HG03520 (cell line): ENCODE results near the gene CARMIL3.
"Not testable (repeated sequence)": the region's sequence is repeated elsewhere in the genome, so short reads cannot be mapped to it uniquely, and the experiment has no call there.

ENCODE experiments used
- ATAC-seq: cut with Tn5 transposase; IDR thresholded peaks from one replicate; pipeline ENCODE4 v1.9.1; 2021; ENCODE audit warnings: mild to moderate bottlenecking, moderate library complexity; ENCODE audit not compliant: unreplicated experiment

Gene CARMIL3

GRCh38 chr14:24051789-24052655, at the start of gene CARMIL3:
CARMIL3 (plus strand) TSS chr14:24052009; CDS start chr14:24052154, 145 bp downstream.
- peak; percentile 59 for ATAC-seq

- not testable (repeated sequence) for ATAC-seq
Measured at GRCh38 chr14:24006471-24006816, 45.4 kb upstream of the CARMIL3 start.

DNA sequence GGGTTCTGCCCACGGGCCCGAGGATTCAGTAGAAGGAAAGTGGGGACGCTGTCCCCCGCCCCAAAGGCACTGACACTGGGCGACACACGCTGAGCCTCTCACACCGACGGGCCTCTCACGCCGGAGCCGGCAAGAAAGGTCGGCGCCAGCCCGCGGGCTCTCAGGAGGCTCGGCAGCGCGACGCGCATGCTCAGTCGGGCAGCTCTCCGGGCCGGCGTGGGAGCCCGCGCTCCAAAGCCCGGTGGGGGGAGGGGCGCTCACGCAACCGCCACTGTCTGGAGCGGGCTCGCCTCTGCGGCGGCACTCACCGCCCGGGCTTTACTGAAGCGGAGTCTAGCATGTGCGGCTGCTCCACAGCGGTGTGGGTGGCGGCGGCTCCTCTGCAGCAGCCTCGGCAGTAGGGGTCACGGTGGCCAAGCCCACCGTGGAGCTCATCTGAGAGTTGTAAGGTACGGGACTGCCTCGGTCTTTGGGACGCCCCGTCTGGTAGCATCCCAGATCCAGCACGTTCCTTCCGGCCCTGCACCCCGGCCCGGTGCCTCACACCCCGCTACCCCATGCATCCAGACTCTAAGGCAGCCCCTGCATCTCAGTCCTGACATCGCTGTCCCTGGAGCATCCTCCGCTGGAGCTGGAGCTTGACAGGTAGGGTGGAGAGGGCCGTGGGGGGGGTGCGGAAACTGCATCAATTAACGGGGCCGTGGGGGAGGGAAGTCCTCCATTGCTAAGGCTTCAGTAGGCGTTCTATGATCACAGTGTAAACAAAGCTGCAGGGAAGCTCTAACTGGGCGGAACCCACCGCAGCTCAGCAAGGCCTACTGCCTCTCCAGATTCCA, 44.8 kb upstream of the CARMIL3 start:
- peak; percentile 65 for ATAC-seq

DNA sequence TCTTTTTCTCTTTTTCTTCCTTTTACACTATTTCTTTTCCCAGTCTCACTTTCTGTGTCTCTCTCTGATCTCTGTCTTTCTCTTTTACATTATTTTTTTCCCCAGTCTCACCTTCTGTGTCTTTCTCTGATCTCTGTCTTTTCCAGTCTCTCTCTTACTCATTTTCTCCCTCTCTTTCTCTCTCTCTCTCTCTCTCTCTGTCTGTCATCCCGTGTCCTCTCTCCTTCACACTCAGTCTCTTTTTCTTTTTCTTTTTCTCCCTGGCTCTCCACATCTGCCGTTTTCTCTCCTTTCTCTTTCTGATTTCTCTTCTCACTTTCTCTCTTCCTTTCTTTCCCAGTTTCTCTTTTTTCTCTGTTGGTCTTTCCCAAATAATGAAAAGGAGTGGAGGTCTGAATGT, 40.8 kb upstream of the CARMIL3 start:
- no peak for ATAC-seq

- not testable (repeated sequence) for ATAC-seq
Measured at GRCh38 chr14:24012726-24013273, 39.0 kb upstream of the CARMIL3 start.

GRCh38 chr14:24013654-24014514, 37.9 kb upstream of the CARMIL3 start:
- ATAC-seq, result peak; percentile 63

- not testable (repeated sequence) for ATAC-seq
Measured at GRCh38 chr14:24015745-24016144, 36.1 kb upstream of the CARMIL3 start.

DNA sequence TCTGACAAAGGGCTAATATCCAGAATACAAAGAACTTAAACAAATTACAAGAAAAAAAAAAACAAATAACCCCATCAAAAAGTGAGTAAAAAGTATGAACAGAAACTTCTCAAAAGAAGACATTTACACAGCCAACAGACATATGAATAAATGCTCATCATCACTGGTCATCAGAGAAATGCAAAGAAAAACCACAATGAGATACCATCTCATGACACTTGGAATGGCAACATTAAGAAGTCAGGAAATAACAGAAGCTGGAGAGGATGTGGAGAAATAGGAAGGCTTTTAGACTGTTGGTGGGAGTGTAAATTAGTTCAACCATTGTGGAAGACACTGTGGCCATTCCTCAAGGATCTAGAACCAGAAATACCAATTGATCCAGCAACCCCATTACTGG, 32.8 kb upstream of the CARMIL3 start:
- ATAC-seq, result not testable (repeated sequence)

DNA sequence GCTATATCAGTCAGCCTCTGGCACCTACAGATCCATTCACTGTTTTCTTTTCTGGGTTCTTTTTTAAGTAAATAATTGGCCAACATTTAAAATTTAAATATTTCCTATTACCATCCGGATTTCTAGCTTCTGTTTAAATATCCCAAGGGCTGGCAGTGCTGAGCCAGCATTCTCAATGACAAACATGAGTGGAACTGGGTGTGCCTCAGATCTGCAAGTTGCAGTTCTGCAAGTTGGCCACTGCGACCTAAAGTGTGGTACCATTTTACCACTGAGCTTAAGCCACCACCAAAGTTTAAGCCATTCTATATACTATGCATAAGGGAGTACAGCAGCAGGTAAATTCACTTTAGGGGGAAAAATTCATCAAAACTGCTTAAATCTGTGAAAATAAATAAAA, 31.9 kb upstream of the CARMIL3 start:
- not testable (repeated sequence) for ATAC-seq

DNA sequence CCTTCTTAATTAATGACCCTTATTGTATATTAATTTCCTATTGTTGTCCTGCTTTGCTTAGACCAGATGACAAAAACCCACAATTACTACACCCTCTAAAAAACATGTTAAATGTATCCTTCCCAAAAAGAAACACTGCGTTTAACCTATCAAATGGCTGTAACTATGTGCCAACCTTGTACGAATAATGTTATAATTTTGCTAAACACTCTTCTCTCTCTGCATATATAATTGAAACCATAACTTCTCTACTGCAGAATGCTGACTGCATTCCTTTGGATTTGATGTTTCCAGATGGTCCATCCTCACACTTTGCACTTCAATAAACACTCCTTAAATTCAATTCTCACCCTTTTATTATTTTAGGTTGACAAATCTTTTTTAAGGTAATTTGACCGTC, 31.3 kb upstream of the CARMIL3 start:
- ATAC-seq, result not testable (repeated sequence)

- not testable (repeated sequence) for ATAC-seq
Measured at GRCh38 chr14:24024939-24025418, 26.8 kb upstream of the CARMIL3 start.

DNA sequence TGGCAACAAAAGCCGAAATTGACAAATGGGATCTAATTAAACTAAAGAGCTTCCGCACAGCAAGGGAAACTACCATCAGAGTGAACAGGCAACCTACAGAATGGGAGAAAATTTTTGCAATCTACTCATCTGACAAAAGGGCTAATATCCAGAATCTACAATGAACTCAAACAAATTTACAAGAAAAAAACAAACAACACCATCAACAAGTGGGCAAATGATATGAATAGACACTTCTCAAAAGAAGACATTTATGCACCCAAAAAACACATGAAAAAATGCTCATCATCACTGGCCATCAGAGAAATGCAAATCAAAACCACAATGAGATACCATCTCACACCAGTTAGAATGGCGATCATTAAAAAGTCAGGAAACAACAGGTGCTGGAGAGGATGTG, 22.1 kb upstream of the CARMIL3 start:
- ATAC-seq, result not testable (repeated sequence)

DNA sequence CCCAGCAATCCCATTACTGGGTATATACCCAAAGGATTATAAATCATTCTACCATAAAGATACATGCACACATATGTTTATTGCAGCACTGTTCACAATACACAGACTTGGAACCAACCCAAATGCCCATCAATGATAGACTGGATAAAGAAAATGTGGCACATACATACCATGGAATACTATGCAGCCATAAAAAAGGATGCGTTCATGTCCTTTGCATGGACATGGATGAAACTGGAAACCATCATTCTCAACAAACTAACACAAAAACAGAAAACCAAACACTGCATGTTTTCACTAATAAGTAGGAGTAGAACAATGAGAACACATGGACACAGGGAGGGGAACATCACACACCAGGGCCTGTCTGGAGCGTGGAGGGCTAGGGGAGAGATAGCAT, 20.5 kb upstream of the CARMIL3 start:
- ATAC-seq, result not testable (repeated sequence)

DNA sequence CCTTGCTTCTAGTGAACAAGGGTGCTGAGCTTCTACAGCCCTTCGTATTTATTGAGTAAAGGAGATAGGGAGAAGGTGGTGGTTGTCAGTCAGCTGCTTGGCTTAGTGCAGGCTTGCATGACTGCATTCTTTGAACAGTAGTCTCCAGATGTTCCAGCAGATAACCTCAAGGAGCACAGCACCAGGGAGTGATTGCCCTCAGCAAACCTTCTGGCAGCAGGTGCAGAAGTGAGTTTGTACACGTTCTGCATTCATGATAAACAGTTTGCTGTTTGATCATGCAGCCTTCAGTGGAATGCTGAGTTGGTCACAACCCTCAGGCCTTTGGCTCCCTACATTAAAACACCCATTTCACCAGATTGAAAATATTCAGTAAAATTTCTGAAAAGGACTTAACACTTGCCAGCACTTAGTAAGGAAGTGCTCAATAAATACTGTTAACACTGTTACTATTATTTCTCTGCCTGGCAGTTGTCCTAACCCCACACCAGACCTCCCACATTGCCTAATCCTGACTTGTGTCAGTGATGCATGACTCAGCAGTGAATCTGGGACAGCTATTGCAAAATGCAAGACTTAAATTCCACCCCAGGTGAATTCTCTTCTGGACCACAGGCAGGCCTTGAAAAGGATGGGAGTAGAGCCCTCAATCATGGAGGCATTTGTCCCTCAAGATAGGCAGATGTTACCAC, 18.9 kb upstream of the CARMIL3 start:
- no peak for ATAC-seq

DNA sequence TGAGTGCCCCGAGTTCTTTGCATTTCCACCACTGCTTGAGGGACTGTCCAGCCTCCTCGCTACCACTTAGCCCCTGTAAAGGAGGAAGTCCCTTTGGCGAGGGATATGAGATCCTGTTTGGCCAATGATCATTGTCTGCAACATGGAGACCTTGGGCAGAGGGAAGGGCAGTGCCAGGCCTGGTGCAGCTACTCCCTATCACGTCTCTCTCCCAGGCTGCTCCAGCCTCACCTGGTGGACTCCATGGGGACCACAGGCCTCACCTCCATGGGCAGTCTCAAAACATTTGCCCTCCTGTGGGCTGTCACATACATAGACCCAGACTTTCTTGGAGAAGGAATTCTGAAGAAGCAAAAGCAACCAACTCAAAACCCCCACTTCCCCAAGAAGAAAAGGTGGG, 16.0 kb upstream of the CARMIL3 start:
- ATAC-seq, result not testable (repeated sequence)

DNA sequence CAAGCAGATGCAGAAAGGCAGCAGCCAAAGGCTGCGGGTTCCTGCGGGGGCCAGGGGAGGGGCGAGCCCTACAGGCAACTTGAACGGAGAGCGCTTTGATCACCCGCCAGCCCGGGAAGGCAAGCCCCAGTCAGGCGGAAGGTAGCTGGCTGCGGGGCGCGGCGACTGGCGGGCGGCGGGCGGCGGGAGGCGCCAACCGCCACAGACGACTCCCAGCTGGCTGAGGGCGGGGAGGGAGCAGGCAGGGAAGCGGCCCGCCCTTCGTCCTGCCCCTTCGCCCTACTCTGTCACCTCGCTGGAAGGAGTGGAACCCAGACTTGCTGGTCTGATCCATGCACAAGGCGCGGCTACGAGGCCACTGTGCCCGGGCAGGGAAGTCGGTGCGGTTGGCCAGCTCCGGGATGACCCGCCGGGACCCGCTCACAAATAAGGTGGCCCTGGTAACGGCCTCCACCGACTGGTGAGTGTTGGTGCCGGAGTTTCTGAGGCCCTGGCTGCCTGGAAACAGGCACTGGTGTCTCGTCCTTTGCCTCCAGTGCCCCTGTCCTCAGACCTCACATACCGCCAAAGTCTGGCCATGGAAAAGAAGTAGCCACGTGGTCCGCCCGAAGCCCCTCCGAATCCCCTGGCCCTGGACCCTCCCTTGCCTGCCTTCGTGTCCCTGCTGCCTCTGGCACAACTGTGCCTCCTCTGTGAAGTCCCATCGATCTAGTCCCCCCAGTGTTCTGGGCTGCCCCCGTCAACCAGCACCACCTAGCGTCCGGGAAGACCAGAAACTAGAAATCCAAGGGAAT, 15.4 kb upstream of the CARMIL3 start:
- peak; percentile 43 for ATAC-seq

- ATAC-seq, result not testable (repeated sequence)
Measured at GRCh38 chr14:24036963-24037657, 14.7 kb upstream of the CARMIL3 start.

DNA sequence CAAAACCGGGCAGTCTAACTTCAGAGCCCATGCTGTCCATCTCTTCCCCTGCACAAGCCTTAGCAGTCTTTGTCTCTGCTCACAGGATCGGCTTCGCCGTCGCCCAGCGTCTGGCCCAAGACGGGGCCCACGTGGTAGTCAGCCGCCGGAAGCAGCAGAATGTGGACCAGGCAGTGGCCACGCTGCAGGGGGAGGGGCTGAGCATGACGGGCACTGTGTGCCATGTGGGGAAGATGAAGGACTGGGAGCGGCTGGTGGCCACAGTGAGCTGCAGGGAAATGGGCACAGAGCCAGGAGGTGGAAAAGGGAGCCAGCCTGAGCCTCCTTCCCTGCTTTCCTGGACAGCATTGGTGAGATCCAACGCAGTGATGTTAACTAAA, 14.2 kb upstream of the CARMIL3 start:
- ATAC-seq, result no peak
